Measurements from ENCODE around the gene IRF2BPL.
A peak's percentile ranks its signal among the peaks of the same experiment; 100 is the strongest.

Gene IRF2BPL

GRCh38 chr14:76977793-76978720, 50.5 kb downstream of the IRF2BPL start:
- Histone ChIP-seq H3K27me3 (ENCODE audit: insufficient read depth, poor library complexity, severe bottlenecking) (no peaks in the 10 kb centered on the region), H3K27ac (replicated peaks) (peak overlapping the region; percentile 41), H3K4me3 (replicated peaks; ENCODE audit: insufficient read depth, low read length) (no peak overlapping the region)
- DNase-seq (ENCODE audit: low read depth in 1 of 2, low spot score in 1 of 2) = peak; percentile 67 to 81
- TF ChIP-seq SPI1 (IDR thresholded peaks at IDR 0.05; ENCODE audit: borderline replicate concordance, low read depth) (peak; percentile 50; the same call in 1 of the 2 replicates), POLR2AphosphoS5 (IDR thresholded peaks at IDR 0.05; ENCODE audit: low read depth) (no peak), REST (IDR thresholded peaks at IDR 0.05; ENCODE audit: insufficient replicate concordance, low read depth) (no peak), CTCF (IDR thresholded peaks at IDR 0.05; ENCODE audit: insufficient read depth, low read length) (no peak)

- H3K4me3 ChIP-seq (replicated peaks; ENCODE audit: insufficient read depth, low read length) = no peak overlapping the region
- no peak for DNase-seq (ENCODE audit: low read depth in 1 of 2, low spot score in 1 of 2)
- TF ChIP-seq POLR2AphosphoS5 (IDR thresholded peaks at IDR 0.05; ENCODE audit: low read depth) (no peak), SPI1 (IDR thresholded peaks at IDR 0.05; ENCODE audit: borderline replicate concordance, low read depth) (no peak), CTCF (IDR thresholded peaks at IDR 0.05; ENCODE audit: insufficient read depth, low read length) (no peak), REST (IDR thresholded peaks at IDR 0.05; ENCODE audit: insufficient replicate concordance, low read depth) (no peak), GABPA (IDR thresholded peaks at IDR 0.05; ENCODE audit: low read depth) (no peak)
- H3K27ac ChIP-seq (replicated peaks) = no peak overlapping the region
- no peaks in the 10 kb centered on the region for H3K27me3 ChIP-seq (ENCODE audit: insufficient read depth, poor library complexity, severe bottlenecking)
Measured at GRCh38 chr14:76976240-76977005, 52.1 kb downstream of the IRF2BPL start.

- DNase-seq (ENCODE audit: low read depth in 1 of 2, low spot score in 1 of 2) = no peak
- no peak for TF ChIP-seq CTCF (IDR thresholded peaks at IDR 0.05; ENCODE audit: insufficient read depth, low read length)
- no peak for TF ChIP-seq POLR2AphosphoS5 (IDR thresholded peaks at IDR 0.05; ENCODE audit: low read depth)
- TF ChIP-seq SPI1 (IDR thresholded peaks at IDR 0.05; ENCODE audit: borderline replicate concordance, low read depth) = no peak
- no peak overlapping the region for H3K4me3 ChIP-seq (replicated peaks; ENCODE audit: insufficient read depth, low read length)
- no peak overlapping the region for H3K27ac ChIP-seq (replicated peaks)
- no peaks in the 10 kb centered on the region for H3K27me3 ChIP-seq (ENCODE audit: insufficient read depth, poor library complexity, severe bottlenecking)
Measured at GRCh38 chr14:76975812-76976211, 52.7 kb downstream of the IRF2BPL start.

Measured in HL-60 (cell line).